K562 (cell line): ENCODE results near the gene FYB1. TPM values are rescaled to one million over a fixed set of nuclear protein-coding genes. Genes with fewer than 3 reads are reported as not detected.

Experiments
- E2F3 ChIP-seq: fragments of 250-450 bp; sonication (Bioruptor Pico); IDR thresholded peaks from 2 replicates; pipeline ENCODE4 v1.4.0; 2020; ENCODE audit warnings: mild to moderate bottlenecking
- GATA2 ChIP-seq: sonication (generic); formaldehyde crosslinking; IDR thresholded peaks from 2 replicates; pipeline ENCODE4 v1.4.0; 2020; ENCODE audit warnings: mild to moderate bottlenecking, missing genetic modification reagents
- HDAC2 ChIP-seq: fragments of 450-650 bp; IDR thresholded peaks from 2 replicates; pipeline ENCODE4 v1.6.1; 2016; ENCODE audit warnings: mild to moderate bottlenecking
- LARP7 ChIP-seq: fragments of 450-650 bp; IDR thresholded peaks from 2 replicates; pipeline ENCODE4 v1.6.1; 2016
- LEF1 ChIP-seq: fragments of 450-650 bp; IDR thresholded peaks from 2 replicates; pipeline ENCODE4 v1.6.1; 2016; ENCODE audit warnings: mild to moderate bottlenecking
- NCOR1 ChIP-seq: fragments of 450-650 bp; IDR thresholded peaks from 2 replicates; pipeline ENCODE4 v1.6.1; 2016; ENCODE audit warnings: mild to moderate bottlenecking, moderate library complexity
- NFE2L1 ChIP-seq: fragments of 450-650 bp; IDR thresholded peaks from 2 replicates; pipeline ENCODE4 v1.6.1; 2016; ENCODE audit warnings: missing genetic modification characterization, low read depth, mild to moderate bottlenecking, missing compliant biosample characterization, moderate library complexity, borderline replicate concordance
- NR4A1 ChIP-seq, 2 experiments: fragments of 250-450 bp in 1 of 2; fragments of 450-650 bp in 1 of 2; sonication (Bioruptor Pico) in 1 of 2; IDR thresholded peaks; 2 replicates each; pipeline versions ENCODE4 v1.4.0 to v1.6.1; 2016 to 2020; ENCODE audit warnings: mild to moderate bottlenecking in 2 of 2, missing compliant biosample characterization in 1 of 2, missing genetic modification characterization in 1 of 2, moderate library complexity in 1 of 2
- RBBP5 ChIP-seq: fragments of 200-600 bp; sonication (generic); IDR thresholded peaks from 2 replicates; pipeline ENCODE4 v1.6.1; 2012; ENCODE audit warnings: borderline replicate concordance, mild to moderate bottlenecking, low read length, control low read depth, inconsistent platforms; ENCODE audit not compliant: insufficient read depth, poor library complexity, severe bottlenecking
- SIN3A ChIP-seq, 2 experiments: fragments of 150-350 bp in 1 of 2; IDR thresholded peaks; 2 replicates each; pipeline ENCODE4 v1.6.1; 2011 to 2016; ENCODE audit warnings: borderline replicate concordance in 2 of 2, low read depth in 2 of 2, low read length in 2 of 2, mild to moderate bottlenecking in 2 of 2, moderate library complexity in 2 of 2; ENCODE audit not compliant: control insufficient read depth in 1 of 2
- SMAD4 ChIP-seq: fragments of 250-450 bp; sonication (Bioruptor Pico); conservative IDR thresholded peaks from 2 replicates; pipeline ENCODE4 v1.8.0; 2021; ENCODE audit warnings: inconsistent platforms, mild to moderate bottlenecking, moderate library complexity
- SMC3 ChIP-seq: conservative IDR thresholded peaks from 2 replicates; pipeline ENCODE4 v1.6.1; 2011; ENCODE audit warnings: low read depth, low read length, improper control_type of control experiment; ENCODE audit not compliant: insufficient read depth
- SOX6 ChIP-seq: fragments of 450-650 bp; IDR thresholded peaks from 2 replicates; pipeline ENCODE4 v1.6.1; 2014; ENCODE audit warnings: mild to moderate bottlenecking
- SRSF1 ChIP-seq: fragments of 200-400 bp; formaldehyde crosslinking; IDR thresholded peaks from 2 replicates; pipeline ENCODE4 v1.6.1; 2017; ENCODE audit warnings: mild to moderate bottlenecking, low read depth, low read length, moderate library complexity
- TAF9B ChIP-seq: fragments of 450-650 bp; IDR thresholded peaks from 2 replicates; pipeline ENCODE4 v1.6.1; 2018; ENCODE audit warnings: mild to moderate bottlenecking; ENCODE audit not compliant: partially characterized antibody
- ZBTB8A ChIP-seq: fragments of 450-650 bp; IDR thresholded peaks from 2 replicates; pipeline ENCODE4 v1.6.1; 2018; ENCODE audit warnings: mild to moderate bottlenecking, moderate library complexity; ENCODE audit not compliant: partially characterized antibody
- ZC3H8 ChIP-seq: fragments of 450-650 bp; IDR thresholded peaks from 2 replicates; pipeline ENCODE4 v1.6.1; 2017
- ZNF318 ChIP-seq, 2 experiments: fragments of 450-650 bp; IDR thresholded peaks; 2 replicates each; pipeline ENCODE4 v1.6.1; 2016; ENCODE audit warnings: mild to moderate bottlenecking in 2 of 2, borderline replicate concordance in 1 of 2, low read depth in 1 of 2, moderate library complexity in 1 of 2
- ZNF347 ChIP-seq: fragments of 450-650 bp; formaldehyde crosslinking; IDR thresholded peaks from 2 replicates; pipeline ENCODE4 v1.4.0; 2020; ENCODE audit warnings: low read depth, mild to moderate bottlenecking, moderate library complexity
- ZNF444 ChIP-seq: fragments of 250-450 bp; sonication (Bioruptor Pico); IDR thresholded peaks from 2 replicates; pipeline ENCODE4 v1.4.0; 2020; ENCODE audit warnings: mild to moderate bottlenecking, moderate library complexity
- polyA plus RNA-seq, 8 experiments: library from polyadenylated mRNA; depleted of rRNA in 4 of 8; stranded (reverse) in 5 of 8; unstranded in 3 of 8; fragments of >200 nt; fragmentation: Nextera tagmentation in 2 of 8; fragmentation: Illumina TruSeq in 1 of 8; extraction: Ambion mirVana in 2 of 8; extraction: Trizol in 1 of 8; gene quantifications; 2 replicates each; pipeline versions ENCODE4 v1.2.1 to v1.2.3, GENCODE V29; 2011 to 2014; ENCODE audit warnings: inconsistent platforms in 1 of 8, missing spikeins in 1 of 8
- total RNA-seq, 7 experiments: library from RNA; depleted of rRNA in 6 of 7; stranded (reverse); fragments of >200 nt in 6 of 7; fragmentation: Illumina TruSeq in 2 of 7; extraction: Trizol in 2 of 7; gene quantifications; 2 replicates each; pipeline versions ENCODE4 v1.2.1 to v1.2.3, GENCODE V29; 2011 to 2021; ENCODE audit warnings: low replicate concordance in 1 of 7

Gene FYB1
- total and polyA plus RNA-seq, 9 of the 15 experiments (the other 6 are each of a cell fraction or from before 2014, with no cell fraction given) = 4.7 to 31.5 (median 9.7) TPM

GRCh38 chr5:39076757-39077728 lies 142.3 kb downstream of the FYB1 start (continued):
- TF ChIP-seq NFE2L1 = no peak
- peak; percentile 7; the same call in 1 of the 2 replicates for TF ChIP-seq GATA2 (CRISPR knock-in tag)
- TF ChIP-seq SMAD4 = no peak
- no peak for TF ChIP-seq SRSF1
- TF ChIP-seq NCOR1 = peak; percentile 22; the same call in 1 of the 2 replicates
- TF ChIP-seq ZNF318 (IDR thresholded peaks at IDR 0.05; ENCODE audit: borderline replicate concordance in 1 of 2, low read depth in 1 of 2) = peak; percentile 71 to 75; a peak in 2 of 4 replicates
- 0 out of 2 replicates have a peak, but pooled peaks have one; percentile 62 for TF ChIP-seq HDAC2
- TF ChIP-seq NR4A1 (CRISPR knock-in tag; IDR thresholded peaks at IDR 0.05) = no peak
- TF ChIP-seq NR4A1 (tag; IDR thresholded peaks at IDR 0.05) = no peak
- TF ChIP-seq TAF9B = peak; percentile 21
- no peak for TF ChIP-seq SMC3
- no peak for TF ChIP-seq ZBTB8A
- no peak for TF ChIP-seq RBBP5
- TF ChIP-seq LARP7 = no peak
- no peak for TF ChIP-seq ZC3H8
- no peak for TF ChIP-seq ZNF444 (CRISPR knock-in tag)
- no peak for TF ChIP-seq SIN3A (IDR thresholded peaks at IDR 0.05; ENCODE audit: borderline replicate concordance in 2 of 2, control insufficient read depth in 1 of 2, low read depth in 2 of 2, low read length in 2 of 2)
- peak; percentile 61; the same call in 1 of the 2 replicates for TF ChIP-seq SOX6
- no peak for TF ChIP-seq ZNF347 (CRISPR knock-in tag)
- TF ChIP-seq LEF1 = peak; percentile 77; the same call in 1 of the 2 replicates
- TF ChIP-seq E2F3 (CRISPR knock-in tag) = no peak
